Testis (tissue), 5 donors: ENCODE measurements around the gene KLF11. TPM values are rescaled to one million over a fixed set of nuclear protein-coding genes. Genes with fewer than 3 reads are reported as not detected.
A peak's percentile ranks its signal among the peaks of the same experiment; 100 is the strongest.

Experiments used
- DNase-seq: peaks from one replicate; pipeline ENCODE4 v3.0.0-alpha.2; 2019
- H3K27ac ChIP-seq, 2 donors: fragments of 200-600 bp; sonication (generic); one replicate each; pipeline ENCODE4 v1.5.1; 2019
- H3K27me3 ChIP-seq: fragments of 200-600 bp; sonication (generic); one replicate; pipeline ENCODE4 v1.5.1; 2019
- H3K36me3 ChIP-seq: fragments of 200-600 bp; sonication (generic); one replicate; pipeline ENCODE4 v1.5.1; 2017; ENCODE audit warnings: low read depth; ENCODE audit errors: missing control alignments
- H3K4me1 ChIP-seq: fragments of 200-600 bp; sonication (generic); one replicate; pipeline ENCODE4 v1.5.1; 2019
- H3K4me3 ChIP-seq, 2 donors: fragments of 200-600 bp; sonication (generic); one replicate each; pipeline ENCODE4 v1.5.1; 2017 to 2019
- H3K9me3 ChIP-seq: fragments of 200-600 bp; sonication (generic); one replicate; pipeline ENCODE4 v1.5.1; 2017
- POLR2A ChIP-seq: fragments of 450-650 bp; IDR thresholded peaks from one replicate; pipeline ENCODE4 v1.6.1; 2017; ENCODE audit warnings: antibody characterized with exemption, mild to moderate bottlenecking, moderate library complexity
- WGBS, 2 donors: methylation state at CpG; one replicate each; pipeline ENCODE4 v1.1.5; 2018; 5-methylcytosine and 5-hydroxymethylcytosine counted together
- intact Hi-C: fragments of 100-400 bp; cut with DNase I; formaldehyde crosslinking; loops from one replicate; pipeline ENCODE4 v1.15.1; 2023; ENCODE audit warnings: low total_unique reads
- long read RNA-seq, 2 donors: transcript quantifications; one replicate each; lab custom pipeline, GENCODE V29; 2026
- polyA plus RNA-seq: library from polyadenylated mRNA; stranded (reverse); fragments of 350-450 nt; fragmentation: Illumina TruSeq; extraction: RNeasy Lipid Tissue Mini Kit (QIAGEN cat#74804); gene quantifications from one replicate; pipeline ENCODE4 v1.2.3, GENCODE V29; 2014; ENCODE audit warnings: low read depth, low replicate concordance; ENCODE audit not compliant: insufficient read depth
- total RNA-seq, 2 donors: library from RNA; depleted of rRNA; stranded (reverse); fragments of >200 nt; gene quantifications; one replicate each; pipeline ENCODE4 v1.2.3, GENCODE V29; 2016
- TF ChIP-seq, protein P1 (sequence below), 3 experiments: fragments of 450-650 bp in 2 of 3; fragments of 200-600 bp in 1 of 3; sonication (generic) in 1 of 3; IDR thresholded peaks; one replicate each; pipeline ENCODE4 v1.5.1; 2016 to 2019; ENCODE audit warnings: antibody characterized with exemption in 3 of 3, mild to moderate bottlenecking in 2 of 3, moderate library complexity in 1 of 3

KLF11 gene
- total RNA-seq, result 10 to 100 TPM; 55.0 to 55.3 TPM
- polyA plus RNA-seq, result 72.2 TPM
- long read RNA-seq, donor 1, full-length matches to known transcripts, result 3 of 70 reads
- long read RNA-seq, donor 1, partial matches to known transcripts, result 67 of 70 reads
- long read RNA-seq, donor 1, other reads (novel, unspliced or antisense), result 0 of 70 reads
- long read RNA-seq, donor 2, full-length matches to known transcripts, result 6 of 18 reads
- long read RNA-seq, donor 2, partial matches to known transcripts, result 12 of 18 reads
- long read RNA-seq, donor 2, other reads (novel, unspliced or antisense), result 0 of 18 reads

DNA sequence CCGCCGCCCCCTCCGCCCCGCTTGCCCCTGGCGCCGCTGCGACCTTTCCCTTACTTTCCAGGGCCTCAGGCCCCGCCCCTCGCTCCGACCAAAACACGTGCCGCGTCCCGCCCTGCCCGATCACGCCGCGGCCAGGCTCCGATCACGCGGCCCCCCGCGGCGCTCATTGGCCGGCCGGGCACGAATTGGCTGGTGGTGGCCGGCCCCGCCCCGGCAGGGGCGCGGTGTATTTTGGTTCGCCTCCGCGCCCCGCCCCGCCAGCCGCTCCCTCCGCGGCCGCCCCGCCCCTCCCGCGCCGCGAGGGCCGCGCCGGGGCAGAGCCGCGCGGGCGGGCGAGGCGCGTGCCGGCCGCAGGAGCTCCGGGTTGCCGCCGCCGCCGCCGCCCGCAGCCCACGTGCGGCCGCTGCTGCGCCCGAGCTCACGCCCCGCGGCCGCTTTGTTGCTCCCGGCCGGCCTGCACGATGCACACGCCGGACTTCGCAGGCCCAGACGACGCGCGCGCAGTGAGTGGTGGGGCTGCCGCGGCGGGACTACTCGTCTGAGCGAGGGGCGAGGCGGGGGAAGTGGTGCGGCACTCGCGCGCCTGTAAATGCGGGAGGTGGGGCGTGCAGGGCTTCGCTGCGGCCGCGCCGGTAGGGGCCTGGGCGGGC is at the start of gene KLF11:
KLF11 (plus strand) TSS at position 295 of the 650 bp plus-strand sequence; CDS start at position 462, 167 bp downstream.
- intact Hi-C loops, result loop anchor here (10.0 kb wide), 1 partner anchor 59 kb away; no protein-coding TSS in a partner anchor
- Histone ChIP-seq H3K27me3 (no peaks in the 10 kb centered on the region), H3K4me1 (peaks cover 32% of the 10 kb centered on the region), H3K36me3 (no peaks in the 10 kb centered on the region), H3K9me3 (no peaks in the 10 kb centered on the region), H3K4me3 (peak within 1 kb of the TSS; percentile 69 to 72), H3K27ac (peak within 1 kb of the TSS; percentile 81 to 97)
- WGBS, 2 donors, result 0% methylated on average over 51 of the region's 104 CpGs; no CpG with 5 or more reads in 1 of the 2 donors
- TF ChIP-seq POLR2A, result no peak
- TF ChIP-seq, protein P1, sequence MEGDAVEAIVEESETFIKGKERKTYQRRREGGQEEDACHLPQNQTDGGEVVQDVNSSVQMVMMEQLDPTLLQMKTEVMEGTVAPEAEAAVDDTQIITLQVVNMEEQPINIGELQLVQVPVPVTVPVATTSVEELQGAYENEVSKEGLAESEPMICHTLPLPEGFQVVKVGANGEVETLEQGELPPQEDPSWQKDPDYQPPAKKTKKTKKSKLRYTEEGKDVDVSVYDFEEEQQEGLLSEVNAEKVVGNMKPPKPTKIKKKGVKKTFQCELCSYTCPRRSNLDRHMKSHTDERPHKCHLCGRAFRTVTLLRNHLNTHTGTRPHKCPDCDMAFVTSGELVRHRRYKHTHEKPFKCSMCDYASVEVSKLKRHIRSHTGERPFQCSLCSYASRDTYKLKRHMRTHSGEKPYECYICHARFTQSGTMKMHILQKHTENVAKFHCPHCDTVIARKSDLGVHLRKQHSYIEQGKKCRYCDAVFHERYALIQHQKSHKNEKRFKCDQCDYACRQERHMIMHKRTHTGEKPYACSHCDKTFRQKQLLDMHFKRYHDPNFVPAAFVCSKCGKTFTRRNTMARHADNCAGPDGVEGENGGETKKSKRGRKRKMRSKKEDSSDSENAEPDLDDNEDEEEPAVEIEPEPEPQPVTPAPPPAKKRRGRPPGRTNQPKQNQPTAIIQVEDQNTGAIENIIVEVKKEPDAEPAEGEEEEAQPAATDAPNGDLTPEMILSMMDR (IDR thresholded peaks at IDR 0.05), result no peak
- DNase-seq, result peak; percentile 92

DNA sequence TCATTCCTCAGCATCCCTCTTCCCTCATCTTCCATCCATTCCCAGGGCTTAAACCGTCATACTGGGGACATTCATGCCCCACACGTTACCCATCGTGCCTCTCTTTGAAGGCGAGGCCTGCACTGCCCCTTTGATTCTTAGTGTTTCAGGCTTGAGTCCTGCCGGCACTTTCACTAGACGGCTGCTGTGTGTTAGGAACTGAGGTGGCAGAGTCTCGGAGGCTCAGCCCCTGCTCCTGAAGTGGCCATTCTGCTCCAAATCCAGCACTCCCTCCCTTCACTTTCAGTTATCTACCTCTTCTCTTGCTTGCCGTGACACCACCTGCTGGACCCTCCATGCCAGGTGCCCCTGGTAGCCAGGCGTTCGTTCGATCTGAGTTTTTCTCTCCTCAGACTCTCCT is 48.9 kb upstream of the KLF11 start:
- H3K27ac ChIP-seq, result no peak overlapping the region

DNA sequence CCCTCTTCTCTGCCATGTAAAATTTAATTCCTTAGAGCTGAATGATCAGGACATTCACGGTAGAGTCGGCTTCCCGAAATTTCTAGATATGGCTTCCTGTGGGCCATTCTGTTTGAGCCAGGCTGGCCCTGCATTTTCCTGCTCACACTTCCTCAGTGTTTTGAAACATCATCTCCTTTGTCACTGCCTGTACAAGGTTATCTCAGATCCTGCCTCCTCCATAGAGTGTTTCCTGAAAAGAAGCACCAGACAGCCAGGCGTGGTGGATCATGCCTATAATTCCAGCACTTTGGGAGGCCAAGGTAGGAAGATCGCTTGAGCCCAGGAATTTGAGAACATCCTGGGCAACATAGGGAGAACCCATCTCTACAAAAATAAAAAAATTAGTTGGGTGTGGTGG is 48.3 kb upstream of the KLF11 start:
- DNase-seq, result no peak
- no peak overlapping the region for H3K4me3 ChIP-seq
- intact Hi-C loops, result no loop called here
- H3K4me1 ChIP-seq, result peaks cover 7% of the 10 kb centered on the region
- H3K27ac ChIP-seq, result no peak overlapping the region
- no peak for TF ChIP-seq POLR2A
- TF ChIP-seq, protein P1 (IDR thresholded peaks at IDR 0.05), result no peak
- 78 to 85% methylated on average over 4 to 5 of the region's 5 CpGs for WGBS, 2 donors
- H3K27me3 ChIP-seq, result no peaks in the 10 kb centered on the region
- no peaks in the 10 kb centered on the region for H3K36me3 ChIP-seq
- no peaks in the 10 kb centered on the region for H3K9me3 ChIP-seq

More for the DNA sequence above, 48.9 kb upstream of the KLF11 start:
- 95 to 96% methylated on average over 11 of the region's 11 CpGs for WGBS, 2 donors
- peaks cover 7% of the 10 kb centered on the region for H3K4me1 ChIP-seq
- intact Hi-C loops, result no loop called here
- H3K9me3 ChIP-seq, result no peaks in the 10 kb centered on the region
- no peak for DNase-seq
- no peak overlapping the region for H3K4me3 ChIP-seq
- no peaks in the 10 kb centered on the region for H3K36me3 ChIP-seq
- TF ChIP-seq, protein P1 (IDR thresholded peaks at IDR 0.05), result no peak
- TF ChIP-seq POLR2A, result no peak
- no peaks in the 10 kb centered on the region for H3K27me3 ChIP-seq

DNA sequence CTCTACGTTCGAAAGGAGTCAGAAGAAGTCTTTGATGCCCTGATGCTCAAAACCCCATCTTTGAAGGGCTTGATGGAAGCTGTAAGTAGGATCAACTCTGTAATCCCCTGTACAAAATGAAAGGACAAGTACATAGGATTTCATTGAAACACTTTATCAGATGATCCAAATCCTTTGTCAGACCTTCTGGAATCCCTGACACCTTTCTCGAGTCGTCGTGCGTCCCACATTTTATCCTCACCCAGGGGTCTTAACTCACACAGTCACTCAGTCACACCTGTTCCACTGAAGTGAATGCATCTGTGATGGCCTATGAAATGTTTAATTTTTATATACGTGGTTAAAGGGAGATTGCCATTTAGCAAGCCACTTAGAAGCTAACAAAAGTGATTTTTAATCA is 47.0 kb upstream of the KLF11 start:
- no peaks in the 10 kb centered on the region for H3K36me3 ChIP-seq
- intact Hi-C loops, result no loop called here
- H3K4me3 ChIP-seq, result no peak overlapping the region
- no peaks in the 10 kb centered on the region for H3K9me3 ChIP-seq
- H3K27me3 ChIP-seq, result no peaks in the 10 kb centered on the region
- no peak overlapping the region for H3K27ac ChIP-seq
- DNase-seq, result no peak
- H3K4me1 ChIP-seq, result peaks cover 7% of the 10 kb centered on the region
- TF ChIP-seq, protein P1 (IDR thresholded peaks at IDR 0.05), result no peak
- no peak for TF ChIP-seq POLR2A
- 89 to 95% methylated on average over 7 of the region's 7 CpGs for WGBS, 2 donors
